Body of pancreas (tissue), 4 donors: ENCODE measurements around the gene PPP3R1.

Experiments used
- POLR2A ChIP-seq, 3 donors: fragments of 450-650 bp; IDR thresholded peaks; one replicate each; pipeline ENCODE4 v1.6.1; 2016; ENCODE audit warnings: antibody characterized with exemption in 3 of 3, mild to moderate bottlenecking in 2 of 3
- TF ChIP-seq, protein P1 (sequence below), 7 experiments: fragments of 450-650 bp in 4 of 7; fragments of 200-600 bp in 3 of 7; sonication (generic) in 3 of 7; IDR thresholded peaks; one replicate each; pipeline ENCODE4 v1.5.1; 2016 to 2019; ENCODE audit warnings: antibody characterized with exemption in 7 of 7

DNA sequence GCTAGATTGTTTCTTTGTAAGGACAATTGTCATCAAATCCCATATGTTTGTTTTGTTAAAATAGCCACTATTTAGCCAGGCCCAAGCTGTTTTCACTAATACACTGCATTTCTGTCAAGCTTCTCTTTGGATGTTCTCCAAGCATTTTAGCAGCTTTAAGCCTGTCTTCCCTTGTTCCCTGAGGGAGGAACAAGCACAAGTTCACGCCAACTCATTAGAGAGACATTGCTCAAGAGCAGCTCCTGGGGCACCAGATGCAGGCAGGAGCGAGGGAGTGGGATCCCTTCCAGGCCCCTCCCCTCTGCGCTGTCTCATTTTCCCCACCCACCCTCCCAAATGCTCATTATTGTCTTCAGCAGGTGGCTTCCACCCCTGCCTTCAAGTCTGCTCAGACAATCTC is 32.6 kb upstream of the PPP3R1 start:
- TF ChIP-seq, protein P1, sequence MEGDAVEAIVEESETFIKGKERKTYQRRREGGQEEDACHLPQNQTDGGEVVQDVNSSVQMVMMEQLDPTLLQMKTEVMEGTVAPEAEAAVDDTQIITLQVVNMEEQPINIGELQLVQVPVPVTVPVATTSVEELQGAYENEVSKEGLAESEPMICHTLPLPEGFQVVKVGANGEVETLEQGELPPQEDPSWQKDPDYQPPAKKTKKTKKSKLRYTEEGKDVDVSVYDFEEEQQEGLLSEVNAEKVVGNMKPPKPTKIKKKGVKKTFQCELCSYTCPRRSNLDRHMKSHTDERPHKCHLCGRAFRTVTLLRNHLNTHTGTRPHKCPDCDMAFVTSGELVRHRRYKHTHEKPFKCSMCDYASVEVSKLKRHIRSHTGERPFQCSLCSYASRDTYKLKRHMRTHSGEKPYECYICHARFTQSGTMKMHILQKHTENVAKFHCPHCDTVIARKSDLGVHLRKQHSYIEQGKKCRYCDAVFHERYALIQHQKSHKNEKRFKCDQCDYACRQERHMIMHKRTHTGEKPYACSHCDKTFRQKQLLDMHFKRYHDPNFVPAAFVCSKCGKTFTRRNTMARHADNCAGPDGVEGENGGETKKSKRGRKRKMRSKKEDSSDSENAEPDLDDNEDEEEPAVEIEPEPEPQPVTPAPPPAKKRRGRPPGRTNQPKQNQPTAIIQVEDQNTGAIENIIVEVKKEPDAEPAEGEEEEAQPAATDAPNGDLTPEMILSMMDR (IDR thresholded peaks at IDR 0.05), result no peak
- TF ChIP-seq POLR2A (IDR thresholded peaks at IDR 0.05), result no peak
